ENCODE data around the gene FSD1L.

FSD1L gene

DNA sequence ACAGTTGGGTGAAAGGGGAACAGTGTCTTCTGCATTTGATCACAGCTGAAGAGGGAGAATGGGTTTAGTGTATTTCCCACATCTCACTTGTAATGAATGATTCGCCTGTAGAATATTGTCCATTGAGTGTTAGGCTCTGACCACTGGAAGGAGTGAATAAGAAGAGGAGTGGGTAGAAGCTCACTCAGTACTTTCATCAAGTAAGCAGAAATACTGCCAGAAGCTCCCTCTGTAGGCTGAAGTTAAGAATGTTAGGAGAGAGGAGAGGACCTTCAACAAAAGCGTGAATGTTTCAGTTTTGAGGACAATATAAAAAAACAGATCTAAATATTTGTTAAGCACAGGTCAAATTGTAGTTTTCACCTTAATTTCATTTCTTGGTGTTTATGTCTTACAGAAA is 27.5 kb downstream of the FSD1L start:
- H3K27me3 Mint-ChIP-seq: no peaks in the 10 kb centered on the region
- H3K4me3 Mint-ChIP-seq: no peak overlapping the region
- H3K4me1 Mint-ChIP-seq (ENCODE audit: low read depth in 2 of 2): no peaks in the 10 kb centered on the region
- no peaks in the 10 kb centered on the region for H3K36me3 Mint-ChIP-seq (ENCODE audit: insufficient read depth)
- no peak for ATAC-seq (replicated peaks)
- DNase-seq: no peak
- H3K27ac Mint-ChIP-seq: no peak overlapping the region
- H3K9me3 Mint-ChIP-seq: no peaks in the 10 kb centered on the region

DNA sequence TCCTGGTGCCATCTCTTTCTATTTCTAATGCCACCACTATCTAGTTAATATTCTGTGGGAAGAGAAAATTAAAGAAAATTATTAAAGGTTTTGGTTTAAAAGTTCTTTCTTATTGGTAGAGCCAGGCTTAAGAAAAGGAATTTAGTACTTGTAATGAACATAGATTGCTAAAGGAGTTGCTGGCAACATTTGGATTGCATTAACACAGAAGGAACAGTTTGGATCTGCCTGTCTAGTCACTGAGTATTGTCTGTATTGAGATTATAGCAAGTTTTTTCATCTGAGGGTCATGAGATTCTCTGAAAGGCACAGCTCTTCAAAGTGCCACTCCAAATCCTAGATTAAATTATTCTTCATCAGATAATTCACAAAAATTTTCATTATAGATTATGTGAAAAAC is 32.0 kb downstream of the FSD1L start:
- H3K4me1 Mint-ChIP-seq (ENCODE audit: low read depth in 2 of 2): no peaks in the 10 kb centered on the region
- H3K4me3 Mint-ChIP-seq: no peak overlapping the region
- DNase-seq: no peak
- H3K27ac Mint-ChIP-seq: no peak overlapping the region
- H3K9me3 Mint-ChIP-seq: no peaks in the 10 kb centered on the region
- no peaks in the 10 kb centered on the region for H3K27me3 Mint-ChIP-seq
- no peaks in the 10 kb centered on the region for H3K36me3 Mint-ChIP-seq (ENCODE audit: insufficient read depth)
- no peak for ATAC-seq (replicated peaks)

DNA sequence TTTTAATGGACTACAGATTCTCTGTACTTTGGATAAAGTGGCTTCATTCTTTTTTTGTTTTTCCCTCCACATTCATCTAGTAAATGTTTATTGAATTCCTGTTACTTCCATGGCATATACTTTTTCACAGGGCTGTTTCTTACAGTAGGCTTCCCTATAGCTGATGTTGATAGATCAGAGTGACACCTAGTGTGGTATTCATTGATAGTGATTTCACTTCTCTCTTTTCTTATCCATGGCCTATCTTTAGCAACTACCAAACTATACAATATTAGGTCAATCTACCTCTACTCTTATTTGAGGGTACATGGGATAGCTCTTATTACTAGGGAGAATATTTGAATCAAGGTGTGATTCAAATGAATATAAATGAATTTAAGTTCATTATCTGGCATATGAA is 35.8 kb downstream of the FSD1L start:
- H3K27ac Mint-ChIP-seq: no peak overlapping the region
- ATAC-seq (replicated peaks) (no peak), DNase-seq (no peak)
- no peaks in the 10 kb centered on the region for H3K9me3 Mint-ChIP-seq
- H3K36me3 Mint-ChIP-seq (ENCODE audit: insufficient read depth): no peaks in the 10 kb centered on the region
- no peaks in the 10 kb centered on the region for H3K4me1 Mint-ChIP-seq (ENCODE audit: low read depth in 2 of 2)
- H3K27me3 Mint-ChIP-seq: no peaks in the 10 kb centered on the region
- H3K4me3 Mint-ChIP-seq: no peak overlapping the region

- DNase-seq (no peak), ATAC-seq (replicated peaks) (no peak)
- H3K9me3 Mint-ChIP-seq: no peaks in the 10 kb centered on the region
- H3K36me3 Mint-ChIP-seq (ENCODE audit: insufficient read depth): no peaks in the 10 kb centered on the region
- H3K4me3 Mint-ChIP-seq: no peak overlapping the region
- H3K27me3 Mint-ChIP-seq: no peaks in the 10 kb centered on the region
- H3K27ac Mint-ChIP-seq: no peak overlapping the region
- no peaks in the 10 kb centered on the region for H3K4me1 Mint-ChIP-seq (ENCODE audit: low read depth in 2 of 2)
Observed at GRCh38 chr9:105484226-105484625, 36.4 kb downstream of the FSD1L start.

DNA sequence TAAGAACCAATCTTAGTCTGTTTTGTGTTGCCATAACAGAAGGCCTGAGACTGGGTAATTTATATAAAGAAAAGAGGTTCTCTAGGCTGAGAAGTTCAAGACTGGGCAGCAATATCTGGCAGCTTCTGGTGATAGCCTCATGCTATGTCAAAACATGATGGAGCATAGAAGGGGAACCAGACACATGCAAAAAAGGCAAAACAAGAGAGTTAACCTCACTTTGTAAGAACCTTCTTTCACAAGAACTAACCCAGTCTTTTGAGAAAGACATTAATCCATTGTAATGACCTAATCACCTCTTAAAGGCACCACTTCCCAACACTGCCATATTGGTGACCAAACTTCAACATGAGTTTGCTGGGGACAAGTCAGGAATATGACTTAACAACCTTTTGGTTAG is 37.3 kb downstream of the FSD1L start:
- Mint-ChIP-seq H3K27me3 (no peaks in the 10 kb centered on the region), H3K36me3 (ENCODE audit: insufficient read depth) (no peaks in the 10 kb centered on the region), H3K27ac (no peak overlapping the region), H3K4me3 (no peak overlapping the region), H3K4me1 (ENCODE audit: low read depth in 2 of 2) (no peaks in the 10 kb centered on the region), H3K9me3 (no peaks in the 10 kb centered on the region)
- no peak for ATAC-seq (replicated peaks)
- no peak for DNase-seq

DNA sequence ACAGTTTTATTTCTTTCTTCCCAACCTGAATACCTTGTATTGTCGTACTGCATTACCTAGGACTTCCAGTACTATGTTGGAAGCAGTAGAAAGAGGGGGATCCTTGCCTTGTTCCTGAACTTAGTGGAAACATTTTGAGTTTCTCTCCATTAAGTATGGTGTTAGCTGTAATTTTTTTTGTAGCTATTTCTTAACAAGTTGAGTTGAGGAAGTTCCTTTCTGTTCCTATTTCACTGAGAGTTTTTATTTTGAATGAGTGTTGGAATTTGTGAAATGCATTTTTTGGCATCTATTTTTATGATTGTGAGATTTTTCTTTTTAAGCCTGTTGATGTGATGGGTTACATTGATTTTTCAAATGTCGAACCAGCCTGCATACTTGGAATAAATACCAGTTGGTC is 49.0 kb downstream of the FSD1L start:
- DNase-seq: no peak
- no peak for ATAC-seq (replicated peaks)
- H3K4me1 Mint-ChIP-seq (ENCODE audit: low read depth in 2 of 2): no peaks in the 10 kb centered on the region
- H3K27ac Mint-ChIP-seq: no peak overlapping the region
- H3K36me3 Mint-ChIP-seq (ENCODE audit: insufficient read depth): no peaks in the 10 kb centered on the region
- H3K27me3 Mint-ChIP-seq: no peaks in the 10 kb centered on the region
- no peaks in the 10 kb centered on the region for H3K9me3 Mint-ChIP-seq
- H3K4me3 Mint-ChIP-seq: no peak overlapping the region

GRCh38 chr9:105497704-105498103 is 49.9 kb downstream of the FSD1L start:
- no peaks in the 10 kb centered on the region for H3K36me3 Mint-ChIP-seq (ENCODE audit: insufficient read depth)
- no peak overlapping the region for H3K27ac Mint-ChIP-seq
- H3K4me1 Mint-ChIP-seq (ENCODE audit: low read depth in 2 of 2): no peaks in the 10 kb centered on the region
- ATAC-seq (replicated peaks): no peak
- H3K4me3 Mint-ChIP-seq: no peak overlapping the region
- no peaks in the 10 kb centered on the region for H3K9me3 Mint-ChIP-seq
- DNase-seq: no peak
- no peaks in the 10 kb centered on the region for H3K27me3 Mint-ChIP-seq

- Mint-ChIP-seq H3K27ac (no peak overlapping the region), H3K27me3 (no peaks in the 10 kb centered on the region), H3K36me3 (ENCODE audit: insufficient read depth) (no peaks in the 10 kb centered on the region), H3K4me1 (ENCODE audit: low read depth in 2 of 2) (no peaks in the 10 kb centered on the region), H3K9me3 (no peaks in the 10 kb centered on the region), H3K4me3 (no peak overlapping the region)
- ATAC-seq (replicated peaks) (no peak), DNase-seq (no peak)
Observed at GRCh38 chr9:105500108-105500766, 52.4 kb downstream of the FSD1L start.

GRCh38 chr9:105501414-105501813 is 53.6 kb downstream of the FSD1L start:
- no peak for ATAC-seq (replicated peaks)
- no peak overlapping the region for H3K27ac Mint-ChIP-seq
- no peak overlapping the region for H3K4me3 Mint-ChIP-seq
- no peak for DNase-seq
- H3K27me3 Mint-ChIP-seq: no peaks in the 10 kb centered on the region
- no peaks in the 10 kb centered on the region for H3K36me3 Mint-ChIP-seq (ENCODE audit: insufficient read depth)
- no peaks in the 10 kb centered on the region for H3K9me3 Mint-ChIP-seq
- no peaks in the 10 kb centered on the region for H3K4me1 Mint-ChIP-seq (ENCODE audit: low read depth in 2 of 2)

- ATAC-seq (replicated peaks) (no peak), DNase-seq (no peak)
- H3K4me3 Mint-ChIP-seq: no peak overlapping the region
- H3K27me3 Mint-ChIP-seq: no peaks in the 10 kb centered on the region
- H3K9me3 Mint-ChIP-seq: no peaks in the 10 kb centered on the region
- no peak overlapping the region for H3K27ac Mint-ChIP-seq
- no peaks in the 10 kb centered on the region for H3K4me1 Mint-ChIP-seq (ENCODE audit: low read depth in 2 of 2)
- H3K36me3 Mint-ChIP-seq (ENCODE audit: insufficient read depth): no peaks in the 10 kb centered on the region
Observed at GRCh38 chr9:105502276-105502675, 54.4 kb downstream of the FSD1L start.

- Mint-ChIP-seq H3K4me3 (no peak overlapping the region), H3K9me3 (no peaks in the 10 kb centered on the region), H3K27ac (no peak overlapping the region), H3K36me3 (ENCODE audit: insufficient read depth) (no peaks in the 10 kb centered on the region), H3K4me1 (ENCODE audit: low read depth in 2 of 2) (no peaks in the 10 kb centered on the region), H3K27me3 (no peaks in the 10 kb centered on the region)
- DNase-seq (no peak), ATAC-seq (replicated peaks) (no peak)
Observed at GRCh38 chr9:105503881-105504280, 56.0 kb downstream of the FSD1L start.

DNA sequence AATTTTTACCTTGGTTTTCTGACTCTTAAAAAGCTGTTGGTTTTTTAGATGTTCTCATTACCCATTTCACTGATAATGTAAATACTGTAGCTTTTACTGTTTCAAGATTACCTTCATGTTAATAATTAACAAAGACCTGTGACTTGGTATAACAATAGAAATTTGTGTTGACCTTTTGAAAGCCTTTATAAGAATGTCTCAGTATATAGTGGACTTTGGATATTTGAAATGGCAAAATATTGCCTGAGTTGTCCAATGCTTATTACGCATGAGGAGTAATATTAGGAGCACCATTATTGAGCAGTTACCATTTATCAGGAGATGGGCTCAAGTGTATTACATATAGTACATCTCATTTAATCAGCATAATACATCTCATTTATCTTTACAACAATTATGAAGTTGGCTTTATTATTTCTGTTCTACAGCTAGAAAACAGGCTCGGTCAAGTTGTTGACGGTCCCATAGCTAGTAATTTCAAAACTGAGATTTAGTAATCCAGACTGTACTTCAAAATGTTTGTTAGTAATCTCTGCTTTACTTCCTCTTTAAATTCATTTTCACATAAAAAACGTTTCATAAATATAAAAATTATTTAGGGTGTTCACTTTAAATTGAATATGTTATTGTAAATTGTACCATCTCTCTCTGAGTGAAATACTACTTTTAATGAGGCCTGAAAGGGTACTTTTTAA is 59.4 kb downstream of the FSD1L start:
- ATAC-seq (replicated peaks) (no peak), DNase-seq (no peak)
- Mint-ChIP-seq H3K9me3 (no peaks in the 10 kb centered on the region), H3K27ac (no peak overlapping the region), H3K4me1 (ENCODE audit: low read depth in 2 of 2) (no peaks in the 10 kb centered on the region), H3K27me3 (no peaks in the 10 kb centered on the region), H3K36me3 (ENCODE audit: insufficient read depth) (no peaks in the 10 kb centered on the region), H3K4me3 (no peak overlapping the region)

DNA sequence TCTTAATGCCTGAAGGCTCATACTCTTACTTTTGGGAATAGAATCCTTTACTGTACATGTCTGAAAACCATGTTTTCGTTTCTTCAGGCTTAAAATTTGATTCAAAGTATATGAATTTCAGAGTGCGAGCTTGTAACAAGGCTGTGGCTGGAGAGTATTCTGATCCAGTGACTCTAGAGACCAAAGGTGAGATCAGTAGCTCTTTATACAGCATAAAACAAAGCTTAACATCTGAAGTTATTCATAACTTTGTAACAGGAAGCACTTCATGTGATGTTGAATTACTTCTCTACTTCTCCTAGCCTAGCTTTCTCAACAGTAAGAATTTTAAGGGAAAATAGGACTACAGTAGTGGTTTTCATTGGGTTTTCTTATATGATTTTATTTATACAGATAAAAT is 60.7 kb downstream of the FSD1L start:
- Mint-ChIP-seq H3K9me3 (no peaks in the 10 kb centered on the region), H3K4me1 (ENCODE audit: low read depth in 2 of 2) (no peaks in the 10 kb centered on the region), H3K36me3 (ENCODE audit: insufficient read depth) (no peaks in the 10 kb centered on the region), H3K27ac (no peak overlapping the region), H3K4me3 (no peak overlapping the region), H3K27me3 (no peaks in the 10 kb centered on the region)
- no peak for ATAC-seq (replicated peaks)
- DNase-seq: no peak

GRCh38 chr9:105510024-105510423 is 62.2 kb downstream of the FSD1L start:
- ATAC-seq (replicated peaks): no peak

More at GRCh38 chr9:105510024-105510423, 62.2 kb downstream of the FSD1L start:
- Mint-ChIP-seq H3K27me3 (no peaks in the 10 kb centered on the region), H3K9me3 (no peaks in the 10 kb centered on the region), H3K4me3 (no peak overlapping the region), H3K4me1 (ENCODE audit: low read depth in 2 of 2) (no peaks in the 10 kb centered on the region), H3K27ac (no peak overlapping the region), H3K36me3 (ENCODE audit: insufficient read depth) (no peaks in the 10 kb centered on the region)
- DNase-seq: no peak
